Activated naive CD8-positive, alpha-beta T cell treated with anti-CD3 and anti-CD28 coated beads, Interleukin-2, amount 50 U/mL, for 24 hours (primary cell): Measurements from ENCODE around the gene AXL.
A peak's percentile ranks its signal among the peaks of the same experiment; 100 is the strongest.

Experiments used
- ATAC-seq: fragments of 150-1000 bp; cut with Tn5 transposase; one replicate; pipeline ENCODE4 v1.10.0; 2021
- DNase-seq: peaks from one replicate; pipeline ENCODE4 v3.0.0; 2021
- H3K27ac Mint-ChIP-seq: one replicate; pipeline ENCODE4 v1.8.0; 2021; ENCODE audit warnings: mild to moderate bottlenecking, mixed read lengths
- H3K27me3 Mint-ChIP-seq: one replicate; pipeline ENCODE4 v1.8.0; 2021; ENCODE audit warnings: mixed read lengths
- H3K36me3 Mint-ChIP-seq: one replicate; pipeline ENCODE4 v1.8.0; 2021; ENCODE audit warnings: low read depth, mixed read lengths
- H3K4me1 Mint-ChIP-seq: one replicate; pipeline ENCODE4 v1.8.0; 2021; ENCODE audit warnings: mixed read lengths
- H3K4me3 Mint-ChIP-seq: one replicate; pipeline ENCODE4 v1.8.0; 2021; ENCODE audit warnings: mild to moderate bottlenecking, moderate library complexity, mixed read lengths
- H3K9me3 Mint-ChIP-seq: one replicate; pipeline ENCODE4 v1.8.0; 2021; ENCODE audit warnings: mixed read lengths

The AXL gene

GRCh38 chr19:41239363-41239762 is 20.3 kb downstream of the AXL start:
- H3K27ac Mint-ChIP-seq = no peak overlapping the region
- no peak for ATAC-seq
- no peaks in the 10 kb centered on the region for H3K9me3 Mint-ChIP-seq

GRCh38 chr19:41239961-41240574 is 21.0 kb downstream of the AXL start:
- no peak for ATAC-seq
- DNase-seq = no peak
- H3K36me3 Mint-ChIP-seq = no peaks in the 10 kb centered on the region
- H3K9me3 Mint-ChIP-seq = no peaks in the 10 kb centered on the region
- H3K27me3 Mint-ChIP-seq = no peaks in the 10 kb centered on the region
- no peak overlapping the region for H3K27ac Mint-ChIP-seq
- H3K4me1 Mint-ChIP-seq = no peaks in the 10 kb centered on the region
- H3K4me3 Mint-ChIP-seq = no peak overlapping the region

More at GRCh38 chr19:41239363-41239762, 20.3 kb downstream of the AXL start:
- Mint-ChIP-seq H3K4me3 (no peak overlapping the region), H3K36me3 (no peaks in the 10 kb centered on the region), H3K27me3 (no peaks in the 10 kb centered on the region), H3K4me1 (no peaks in the 10 kb centered on the region)
- no peak for DNase-seq

DNA sequence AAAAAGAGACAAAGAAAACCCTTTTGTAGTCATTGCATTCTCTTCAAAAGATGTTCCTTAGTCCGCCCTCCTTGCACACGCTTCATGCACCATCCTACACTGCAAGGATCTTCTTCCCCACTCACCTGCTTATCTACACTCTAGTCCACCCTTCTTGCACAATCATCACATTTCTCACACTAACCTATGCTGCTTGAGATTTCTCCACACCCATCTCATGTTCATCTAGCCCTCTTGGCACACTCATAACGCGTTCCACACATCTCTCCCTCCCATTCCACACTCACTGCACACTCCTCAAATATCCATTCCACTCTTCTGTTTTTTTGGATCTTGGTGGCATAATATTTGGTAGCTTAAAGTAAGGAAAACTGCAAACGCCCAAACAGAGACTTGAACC is 22.8 kb downstream of the AXL start:
- Mint-ChIP-seq H3K27ac (no peak overlapping the region), H3K9me3 (no peaks in the 10 kb centered on the region), H3K27me3 (no peaks in the 10 kb centered on the region), H3K4me3 (no peak overlapping the region), H3K4me1 (peaks cover 4% of the 10 kb centered on the region), H3K36me3 (no peaks in the 10 kb centered on the region)
- DNase-seq (no peak), ATAC-seq (no peak)

DNA sequence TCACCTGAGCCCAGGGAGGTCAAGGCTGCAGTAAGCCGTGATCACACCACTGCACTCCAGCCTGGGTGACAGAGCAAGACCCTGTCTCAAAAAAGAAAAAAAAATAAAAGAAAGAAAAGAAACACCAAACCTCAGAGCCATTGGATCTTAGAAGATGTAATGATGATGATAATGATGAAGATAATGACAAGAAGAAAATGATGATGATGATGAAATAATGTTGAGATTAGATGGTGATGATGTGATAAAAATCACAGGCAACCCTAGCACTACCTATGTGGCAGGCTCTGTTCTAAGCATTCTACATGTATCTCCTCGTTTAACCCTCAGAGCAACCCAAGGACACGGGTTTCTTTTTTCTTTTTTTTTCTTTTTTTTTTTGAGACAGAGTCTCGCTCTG is 25.1 kb downstream of the AXL start:
- Mint-ChIP-seq H3K4me1 (peaks cover 4% of the 10 kb centered on the region), H3K36me3 (no peaks in the 10 kb centered on the region), H3K27me3 (no peaks in the 10 kb centered on the region), H3K9me3 (no peaks in the 10 kb centered on the region), H3K4me3 (no peak overlapping the region), H3K27ac (no peak overlapping the region)
- DNase-seq = no peak
- ATAC-seq = no peak

DNA sequence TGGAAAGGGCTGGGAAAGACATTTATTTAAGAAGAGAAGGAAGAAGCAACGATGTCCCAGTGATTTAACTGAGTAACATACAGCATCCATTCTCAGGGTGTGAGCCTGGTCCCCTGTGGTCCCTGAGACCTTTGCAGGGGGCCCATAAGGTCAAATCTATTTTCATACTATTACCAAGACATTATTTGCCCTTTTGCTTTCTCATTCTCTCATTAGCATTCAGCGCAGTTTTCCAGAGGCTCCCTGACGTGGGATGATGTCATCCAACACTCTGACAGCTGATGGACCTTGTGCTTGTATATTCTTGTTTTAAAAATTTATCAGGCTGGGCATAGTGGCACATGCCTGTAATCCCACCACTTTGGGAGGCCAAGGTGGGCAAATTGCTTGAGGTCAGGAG is 26.8 kb downstream of the AXL start:
- ATAC-seq = peak; percentile 74
- Mint-ChIP-seq H3K27ac (no peak overlapping the region), H3K4me1 (peaks cover 4% of the 10 kb centered on the region), H3K4me3 (no peak overlapping the region), H3K36me3 (no peaks in the 10 kb centered on the region), H3K27me3 (no peaks in the 10 kb centered on the region), H3K9me3 (no peaks in the 10 kb centered on the region)
- no peak for DNase-seq

GRCh38 chr19:41248895-41249294 is 29.9 kb downstream of the AXL start:
- H3K27me3 Mint-ChIP-seq = peaks cover 2% of the 10 kb centered on the region
- no peak for ATAC-seq
- no peak for DNase-seq

DNA sequence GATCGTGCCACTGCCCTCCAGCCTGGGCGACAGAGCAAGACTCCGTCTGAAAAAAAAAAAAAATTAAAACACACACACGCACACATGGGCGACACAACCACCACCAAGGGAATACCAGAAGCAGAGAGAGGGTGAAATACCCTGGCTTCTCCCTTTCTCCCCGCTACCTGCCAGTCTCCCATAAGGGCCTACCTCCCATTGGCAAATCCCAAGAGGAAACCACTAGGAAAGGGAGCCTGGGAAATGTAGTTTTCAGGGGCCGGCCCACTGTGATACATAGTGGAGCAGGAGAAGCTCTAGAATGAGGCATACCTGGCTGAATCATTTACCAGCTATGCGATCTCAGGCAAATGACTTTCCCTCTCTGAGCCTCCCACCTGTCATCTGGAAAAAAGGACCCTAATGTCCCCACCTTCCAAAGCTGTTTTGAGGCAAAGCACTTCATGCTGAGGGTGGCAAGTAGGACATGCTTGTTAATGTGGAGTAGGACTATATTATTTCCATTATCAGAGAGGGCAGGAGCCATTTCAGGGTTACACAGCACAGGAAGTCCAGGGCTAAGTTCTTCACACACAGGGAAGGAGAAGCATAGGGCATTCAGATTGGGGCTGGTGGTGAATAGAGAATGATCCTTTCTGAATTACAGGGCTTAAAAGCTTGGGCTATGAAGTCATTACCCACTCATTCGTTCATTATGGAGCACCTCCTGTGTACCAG is 30.8 kb downstream of the AXL start:
- Mint-ChIP-seq H3K27me3 (peaks cover 2% of the 10 kb centered on the region), H3K4me3 (no peak overlapping the region), H3K36me3 (no peaks in the 10 kb centered on the region), H3K9me3 (no peaks in the 10 kb centered on the region), H3K4me1 (peaks cover 4% of the 10 kb centered on the region), H3K27ac (no peak overlapping the region)
- ATAC-seq (no peak), DNase-seq (no peak)

More at GRCh38 chr19:41248895-41249294, 29.9 kb downstream of the AXL start:
- Mint-ChIP-seq H3K27ac (no peak overlapping the region), H3K4me1 (peaks cover 4% of the 10 kb centered on the region), H3K4me3 (no peak overlapping the region), H3K36me3 (no peaks in the 10 kb centered on the region), H3K9me3 (no peaks in the 10 kb centered on the region)

GRCh38 chr19:41253660-41254059 is 34.6 kb downstream of the AXL start:
- no peak for ATAC-seq
- H3K36me3 Mint-ChIP-seq = no peaks in the 10 kb centered on the region
- H3K4me1 Mint-ChIP-seq = no peaks in the 10 kb centered on the region
- H3K4me3 Mint-ChIP-seq = no peak overlapping the region
- no peak overlapping the region for H3K27ac Mint-ChIP-seq
- H3K27me3 Mint-ChIP-seq = peaks cover 2% of the 10 kb centered on the region
- no peaks in the 10 kb centered on the region for H3K9me3 Mint-ChIP-seq
- no peak for DNase-seq

GRCh38 chr19:41255171-41255570 is 36.1 kb downstream of the AXL start:
- H3K27me3 Mint-ChIP-seq = peaks cover 2% of the 10 kb centered on the region
- ATAC-seq (no peak), DNase-seq (no peak)
- H3K9me3 Mint-ChIP-seq = no peaks in the 10 kb centered on the region
- no peak overlapping the region for H3K27ac Mint-ChIP-seq
- no peak overlapping the region for H3K4me3 Mint-ChIP-seq
- H3K4me1 Mint-ChIP-seq = no peaks in the 10 kb centered on the region
- no peaks in the 10 kb centered on the region for H3K36me3 Mint-ChIP-seq

DNA sequence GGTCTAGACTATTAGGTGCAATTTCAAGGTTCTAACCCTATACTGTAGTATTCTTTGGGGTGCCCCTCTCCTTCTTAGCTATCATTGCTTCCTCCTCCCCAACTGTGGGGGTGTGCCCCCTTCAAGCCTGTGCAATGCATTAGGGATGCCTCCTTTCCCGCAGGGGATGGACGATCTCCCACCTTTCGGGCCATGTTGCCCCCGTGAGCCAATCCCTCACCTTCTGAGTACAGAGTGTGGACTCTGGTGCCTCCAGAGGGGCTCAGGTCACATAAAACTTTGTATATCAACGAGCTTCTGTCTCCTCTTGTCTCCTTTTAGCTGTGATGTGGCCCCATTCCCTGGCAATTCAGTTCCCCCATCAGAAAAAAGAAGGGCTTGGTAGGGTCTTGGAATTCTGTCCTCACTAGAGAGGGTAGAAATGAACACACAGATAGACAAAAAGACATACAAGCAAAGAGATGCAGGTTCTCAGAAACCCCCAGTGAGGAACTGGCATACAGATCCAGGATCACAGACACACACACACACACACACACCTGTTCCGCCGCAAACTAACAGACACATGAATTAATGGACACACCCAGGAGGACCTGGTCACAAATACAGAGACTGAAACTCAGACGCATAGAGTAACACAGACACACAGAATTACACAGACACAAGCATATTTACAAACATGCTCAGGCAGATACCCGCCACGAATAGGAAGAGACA is 42.6 kb downstream of the AXL start:
- H3K36me3 Mint-ChIP-seq = peaks cover 18% of the 10 kb centered on the region
- peak overlapping the region; percentile 98 for H3K27ac Mint-ChIP-seq
- peaks cover 3% of the 10 kb centered on the region for H3K9me3 Mint-ChIP-seq
- peak overlapping the region; percentile 90 for H3K4me3 Mint-ChIP-seq
- peaks cover 32% of the 10 kb centered on the region for H3K4me1 Mint-ChIP-seq
- no peak for ATAC-seq
- DNase-seq = peak; percentile 15
- peaks cover 4% of the 10 kb centered on the region for H3K27me3 Mint-ChIP-seq

- Mint-ChIP-seq H3K4me1 (peaks cover 48% of the 10 kb centered on the region), H3K27ac (peak overlapping the region; percentile 98), H3K27me3 (peaks cover 4% of the 10 kb centered on the region), H3K36me3 (peaks cover 29% of the 10 kb centered on the region), H3K4me3 (peak overlapping the region; percentile 90), H3K9me3 (peaks cover 3% of the 10 kb centered on the region)
- ATAC-seq = peak; percentile 52
- peak; percentile 80 for DNase-seq
Measured at GRCh38 chr19:41263042-41263849, 44.2 kb downstream of the AXL start.

GRCh38 chr19:41263850-41264580 is 45.0 kb downstream of the AXL start, which contains the start of gene HNRNPUL1:
HNRNPUL1 (plus strand) TSS chr19:41264372; CDS start chr19:41264504, 132 bp downstream.
- Mint-ChIP-seq H3K9me3 (peaks cover 3% of the 10 kb centered on the region), H3K27me3 (peaks cover 4% of the 10 kb centered on the region), H3K4me1 (peaks cover 50% of the 10 kb centered on the region), H3K27ac (peak within 1 kb of the TSS; percentile 98), H3K4me3 (peak within 1 kb of the TSS; percentile 90), H3K36me3 (peaks cover 33% of the 10 kb centered on the region)
- DNase-seq = peak; percentile 99
- peak; percentile 66 for ATAC-seq

GRCh38 chr19:41264581-41265394 is 45.8 kb downstream of the AXL start:
- H3K4me3 Mint-ChIP-seq = peak overlapping the region; percentile 90
- H3K27me3 Mint-ChIP-seq = peaks cover 4% of the 10 kb centered on the region
- peaks cover 37% of the 10 kb centered on the region for H3K36me3 Mint-ChIP-seq
- peak overlapping the region; percentile 98 for H3K27ac Mint-ChIP-seq
- peaks cover 50% of the 10 kb centered on the region for H3K4me1 Mint-ChIP-seq
- no peak for ATAC-seq
- H3K9me3 Mint-ChIP-seq = peaks cover 3% of the 10 kb centered on the region
- peak; percentile 74 for DNase-seq
